ENCODE results near the gene ATF6B. TPM values are rescaled to one million over a fixed set of nuclear protein-coding genes. Genes with fewer than 3 reads are reported as not detected.
A peak's percentile ranks its signal among the peaks of the same experiment; 100 is the strongest.

ATF6B gene
- total RNA-seq, 6 experiments from 2014 or later, result 80.0 to 96.2 (median 88.7) TPM

DNA sequence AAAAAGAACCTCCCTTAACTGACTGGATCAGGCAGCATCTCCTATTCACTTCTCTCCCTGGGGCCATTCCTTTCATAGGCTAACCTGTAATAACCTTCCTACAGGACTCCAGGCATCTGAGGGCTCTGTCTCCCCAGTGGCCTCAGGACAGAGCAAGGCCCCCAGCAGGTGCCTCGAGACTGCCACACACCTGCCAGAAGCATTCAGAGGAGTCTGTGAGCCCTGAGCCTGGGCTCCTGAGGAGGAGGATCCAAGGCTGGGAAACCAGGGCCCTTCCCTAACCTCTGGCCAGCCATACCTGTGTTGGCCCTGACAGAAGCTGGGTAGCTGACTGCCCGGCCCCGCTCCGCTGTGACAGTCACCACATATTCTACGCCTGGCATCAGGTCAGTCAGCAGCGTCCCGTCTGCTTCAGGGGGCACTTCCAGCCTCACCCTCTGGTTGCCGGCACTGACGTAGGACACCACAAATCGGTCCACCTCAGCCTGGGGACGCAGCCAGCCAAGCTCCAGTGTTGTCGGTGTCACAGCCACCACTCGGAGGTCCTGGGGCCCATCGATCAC is 39.5 kb downstream of the ATF6B start:
- Mint-ChIP-seq H3K9me3 (no peaks in the 10 kb centered on the region), H3K4me3 (no peak overlapping the region), H3K4me1 (ENCODE audit: low read depth) (peaks cover 52% of the 10 kb centered on the region), H3K27me3 (ENCODE audit: insufficient read depth) (peaks cover 32% of the 10 kb centered on the region), H3K36me3 (ENCODE audit: low read depth) (no peaks in the 10 kb centered on the region), H3K27ac (no peak overlapping the region)
- TF ChIP-seq, protein P1, sequence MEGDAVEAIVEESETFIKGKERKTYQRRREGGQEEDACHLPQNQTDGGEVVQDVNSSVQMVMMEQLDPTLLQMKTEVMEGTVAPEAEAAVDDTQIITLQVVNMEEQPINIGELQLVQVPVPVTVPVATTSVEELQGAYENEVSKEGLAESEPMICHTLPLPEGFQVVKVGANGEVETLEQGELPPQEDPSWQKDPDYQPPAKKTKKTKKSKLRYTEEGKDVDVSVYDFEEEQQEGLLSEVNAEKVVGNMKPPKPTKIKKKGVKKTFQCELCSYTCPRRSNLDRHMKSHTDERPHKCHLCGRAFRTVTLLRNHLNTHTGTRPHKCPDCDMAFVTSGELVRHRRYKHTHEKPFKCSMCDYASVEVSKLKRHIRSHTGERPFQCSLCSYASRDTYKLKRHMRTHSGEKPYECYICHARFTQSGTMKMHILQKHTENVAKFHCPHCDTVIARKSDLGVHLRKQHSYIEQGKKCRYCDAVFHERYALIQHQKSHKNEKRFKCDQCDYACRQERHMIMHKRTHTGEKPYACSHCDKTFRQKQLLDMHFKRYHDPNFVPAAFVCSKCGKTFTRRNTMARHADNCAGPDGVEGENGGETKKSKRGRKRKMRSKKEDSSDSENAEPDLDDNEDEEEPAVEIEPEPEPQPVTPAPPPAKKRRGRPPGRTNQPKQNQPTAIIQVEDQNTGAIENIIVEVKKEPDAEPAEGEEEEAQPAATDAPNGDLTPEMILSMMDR (IDR thresholded peaks at IDR 0.05), result no peak
- no peak for DNase-seq

GRCh38 chr6:32087574-32088486 is 40.2 kb downstream of the ATF6B start:
- no peak overlapping the region for H3K4me3 Mint-ChIP-seq
- no peak overlapping the region for H3K27ac Mint-ChIP-seq
- H3K9me3 Mint-ChIP-seq, result no peaks in the 10 kb centered on the region
- TF ChIP-seq, protein P1 (IDR thresholded peaks at IDR 0.05), result peak; percentile 70
- peaks cover 52% of the 10 kb centered on the region for H3K4me1 Mint-ChIP-seq (ENCODE audit: low read depth)
- no peaks in the 10 kb centered on the region for H3K36me3 Mint-ChIP-seq (ENCODE audit: low read depth)
- peak; percentile 57 for DNase-seq
- peaks cover 32% of the 10 kb centered on the region for H3K27me3 Mint-ChIP-seq (ENCODE audit: insufficient read depth)

- DNase-seq, result peak; percentile 76
- Mint-ChIP-seq H3K4me1 (ENCODE audit: low read depth) (peaks cover 52% of the 10 kb centered on the region), H3K4me3 (0 out of 2 replicates have a peak overlapping the region, but pooled peaks have one; percentile 5), H3K36me3 (ENCODE audit: low read depth) (no peaks in the 10 kb centered on the region), H3K9me3 (no peaks in the 10 kb centered on the region), H3K27ac (no peak overlapping the region), H3K27me3 (ENCODE audit: insufficient read depth) (peaks cover 26% of the 10 kb centered on the region)
- TF ChIP-seq, protein P1 (IDR thresholded peaks at IDR 0.05), result no peak
These were observed 41.1 kb downstream of the ATF6B start for GRCh38 chr6:32086661-32087573.

DNA sequence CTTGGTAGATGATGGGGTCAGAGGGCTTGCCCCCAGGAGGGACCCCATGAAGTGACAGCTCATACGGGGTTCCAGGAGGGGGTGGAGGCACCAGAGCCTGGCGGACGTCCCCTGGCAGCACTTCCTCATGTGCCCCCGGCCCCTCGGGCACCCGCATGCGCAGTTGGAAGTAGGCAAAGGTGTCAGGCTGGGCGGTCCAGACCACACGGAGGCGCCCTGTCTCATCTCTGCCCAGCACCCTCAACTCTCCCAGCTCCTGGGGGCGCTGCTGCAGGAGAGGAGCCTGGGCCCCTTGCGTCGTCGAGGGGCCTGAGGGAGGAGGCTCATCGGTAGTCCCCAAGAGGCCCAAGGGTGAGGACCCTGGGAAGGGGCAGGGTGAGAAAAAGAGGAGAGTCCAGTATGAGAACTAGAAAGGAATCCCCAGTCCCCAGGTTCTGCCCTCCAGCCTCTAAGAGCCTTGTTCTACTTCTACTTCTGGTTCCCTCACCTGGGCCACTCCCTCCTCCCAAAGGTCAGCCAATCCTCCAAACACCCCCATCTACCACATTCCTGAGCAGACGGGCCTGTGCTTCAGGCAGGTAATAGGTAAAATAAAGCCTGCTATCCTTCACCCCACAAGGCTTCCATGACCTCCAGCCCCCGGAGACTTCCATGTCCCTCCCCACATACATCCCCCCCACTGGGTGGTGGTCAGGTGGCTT is 42.1 kb downstream of the ATF6B start:
- Mint-ChIP-seq H3K27ac (no peak overlapping the region), H3K36me3 (ENCODE audit: low read depth) (no peaks in the 10 kb centered on the region), H3K4me3 (no peak overlapping the region)

More for the DNA sequence above, 42.1 kb downstream of the ATF6B start:
- Mint-ChIP-seq H3K27me3 (ENCODE audit: insufficient read depth) (peaks cover 24% of the 10 kb centered on the region), H3K9me3 (no peaks in the 10 kb centered on the region), H3K4me1 (ENCODE audit: low read depth) (peaks cover 60% of the 10 kb centered on the region)
- DNase-seq, result no peak
- TF ChIP-seq, protein P1 (IDR thresholded peaks at IDR 0.05), result no peak
